Testis (tissue), 2 donors: ENCODE data around the gene PBX1.

Experiments
- POLR2A ChIP-seq: fragments of 450-650 bp; IDR thresholded peaks from one replicate; pipeline ENCODE4 v1.6.1; 2017; ENCODE audit warnings: antibody characterized with exemption, mild to moderate bottlenecking, moderate library complexity
- TF ChIP-seq, protein P1 (sequence below), 3 experiments: fragments of 450-650 bp in 2 of 3; fragments of 200-600 bp in 1 of 3; sonication (generic) in 1 of 3; IDR thresholded peaks; one replicate each; pipeline ENCODE4 v1.5.1; 2016 to 2019; ENCODE audit warnings: antibody characterized with exemption in 3 of 3, mild to moderate bottlenecking in 2 of 3, moderate library complexity in 1 of 3

DNA sequence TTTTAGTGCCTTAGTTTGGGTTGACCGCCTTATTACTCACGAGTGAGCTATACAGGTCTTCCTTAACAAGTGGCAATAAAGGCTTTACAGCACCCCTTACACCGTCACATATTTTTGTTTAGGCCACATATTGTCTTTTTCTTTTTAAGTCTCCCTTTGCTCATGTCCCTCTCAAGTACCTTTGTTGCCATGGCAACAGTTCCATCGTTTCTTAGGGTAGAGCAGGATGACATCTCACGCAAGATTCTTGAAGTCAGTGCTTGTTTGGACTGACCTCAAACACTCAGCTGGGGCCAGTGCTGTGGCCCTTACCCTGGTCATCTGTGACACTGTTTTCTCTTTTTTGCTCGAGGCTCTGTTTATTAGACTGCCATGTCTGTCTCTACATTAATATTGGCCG is 69.8 kb downstream of the PBX1 start:
- no peak for TF ChIP-seq POLR2A
- TF ChIP-seq, protein P1, sequence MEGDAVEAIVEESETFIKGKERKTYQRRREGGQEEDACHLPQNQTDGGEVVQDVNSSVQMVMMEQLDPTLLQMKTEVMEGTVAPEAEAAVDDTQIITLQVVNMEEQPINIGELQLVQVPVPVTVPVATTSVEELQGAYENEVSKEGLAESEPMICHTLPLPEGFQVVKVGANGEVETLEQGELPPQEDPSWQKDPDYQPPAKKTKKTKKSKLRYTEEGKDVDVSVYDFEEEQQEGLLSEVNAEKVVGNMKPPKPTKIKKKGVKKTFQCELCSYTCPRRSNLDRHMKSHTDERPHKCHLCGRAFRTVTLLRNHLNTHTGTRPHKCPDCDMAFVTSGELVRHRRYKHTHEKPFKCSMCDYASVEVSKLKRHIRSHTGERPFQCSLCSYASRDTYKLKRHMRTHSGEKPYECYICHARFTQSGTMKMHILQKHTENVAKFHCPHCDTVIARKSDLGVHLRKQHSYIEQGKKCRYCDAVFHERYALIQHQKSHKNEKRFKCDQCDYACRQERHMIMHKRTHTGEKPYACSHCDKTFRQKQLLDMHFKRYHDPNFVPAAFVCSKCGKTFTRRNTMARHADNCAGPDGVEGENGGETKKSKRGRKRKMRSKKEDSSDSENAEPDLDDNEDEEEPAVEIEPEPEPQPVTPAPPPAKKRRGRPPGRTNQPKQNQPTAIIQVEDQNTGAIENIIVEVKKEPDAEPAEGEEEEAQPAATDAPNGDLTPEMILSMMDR (IDR thresholded peaks at IDR 0.05): no peak
